GM20431 (cell line): ENCODE measurements around the gene SEMA6A.

Experiments used
- in situ Hi-C: fragments of 300-500 bp; cut with MseI, MboI; formaldehyde crosslinking; loops from one replicate; pipeline ENCODE4 v1.15.0; 2020; ENCODE audit warnings: low sequenced_read_pairs; ENCODE audit not compliant: unreplicated experiment

Gene SEMA6A, protein sequence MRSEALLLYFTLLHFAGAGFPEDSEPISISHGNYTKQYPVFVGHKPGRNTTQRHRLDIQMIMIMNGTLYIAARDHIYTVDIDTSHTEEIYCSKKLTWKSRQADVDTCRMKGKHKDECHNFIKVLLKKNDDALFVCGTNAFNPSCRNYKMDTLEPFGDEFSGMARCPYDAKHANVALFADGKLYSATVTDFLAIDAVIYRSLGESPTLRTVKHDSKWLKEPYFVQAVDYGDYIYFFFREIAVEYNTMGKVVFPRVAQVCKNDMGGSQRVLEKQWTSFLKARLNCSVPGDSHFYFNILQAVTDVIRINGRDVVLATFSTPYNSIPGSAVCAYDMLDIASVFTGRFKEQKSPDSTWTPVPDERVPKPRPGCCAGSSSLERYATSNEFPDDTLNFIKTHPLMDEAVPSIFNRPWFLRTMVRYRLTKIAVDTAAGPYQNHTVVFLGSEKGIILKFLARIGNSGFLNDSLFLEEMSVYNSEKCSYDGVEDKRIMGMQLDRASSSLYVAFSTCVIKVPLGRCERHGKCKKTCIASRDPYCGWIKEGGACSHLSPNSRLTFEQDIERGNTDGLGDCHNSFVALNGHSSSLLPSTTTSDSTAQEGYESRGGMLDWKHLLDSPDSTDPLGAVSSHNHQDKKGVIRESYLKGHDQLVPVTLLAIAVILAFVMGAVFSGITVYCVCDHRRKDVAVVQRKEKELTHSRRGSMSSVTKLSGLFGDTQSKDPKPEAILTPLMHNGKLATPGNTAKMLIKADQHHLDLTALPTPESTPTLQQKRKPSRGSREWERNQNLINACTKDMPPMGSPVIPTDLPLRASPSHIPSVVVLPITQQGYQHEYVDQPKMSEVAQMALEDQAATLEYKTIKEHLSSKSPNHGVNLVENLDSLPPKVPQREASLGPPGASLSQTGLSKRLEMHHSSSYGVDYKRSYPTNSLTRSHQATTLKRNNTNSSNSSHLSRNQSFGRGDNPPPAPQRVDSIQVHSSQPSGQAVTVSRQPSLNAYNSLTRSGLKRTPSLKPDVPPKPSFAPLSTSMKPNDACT

GRCh38 chr5:116574367-116575325 lies at the start of gene SEMA6A:
SEMA6A (minus strand) TSS chr5:116574823; CDS start chr5:116504944, 69,879 bp downstream.
- in situ Hi-C loops, result loop anchor here (25.0 kb wide), 3 partner anchors 188 to 437 kb away; no protein-coding TSS in a partner anchor

- in situ Hi-C loops, result no loop called here
Measured at GRCh38 chr5:116622375-116623050, 47.9 kb upstream of the SEMA6A start.

- in situ Hi-C loops, result no loop called here
Measured at GRCh38 chr5:116621599-116621998, 47.0 kb upstream of the SEMA6A start.

DNA sequence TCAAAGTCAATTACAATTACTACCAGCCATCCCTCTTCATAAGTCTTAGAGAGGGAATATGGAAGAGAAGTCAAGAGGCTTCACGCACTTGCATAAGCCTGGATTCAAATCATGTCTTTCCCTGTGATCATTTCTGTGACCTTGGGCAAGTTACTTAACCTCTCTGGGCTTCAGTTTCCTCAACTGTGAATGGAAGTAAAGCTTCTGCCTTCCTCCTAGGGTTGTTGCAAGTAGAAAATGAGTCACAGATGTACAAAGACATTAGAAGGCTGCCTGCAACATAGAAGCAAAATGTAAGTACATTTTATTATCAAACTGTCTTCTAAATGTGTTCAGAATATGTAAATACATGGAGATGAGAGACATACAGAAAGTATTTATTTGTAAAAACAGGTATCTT lies 42.3 kb upstream of the SEMA6A start:
- in situ Hi-C loops, result no loop called here

DNA sequence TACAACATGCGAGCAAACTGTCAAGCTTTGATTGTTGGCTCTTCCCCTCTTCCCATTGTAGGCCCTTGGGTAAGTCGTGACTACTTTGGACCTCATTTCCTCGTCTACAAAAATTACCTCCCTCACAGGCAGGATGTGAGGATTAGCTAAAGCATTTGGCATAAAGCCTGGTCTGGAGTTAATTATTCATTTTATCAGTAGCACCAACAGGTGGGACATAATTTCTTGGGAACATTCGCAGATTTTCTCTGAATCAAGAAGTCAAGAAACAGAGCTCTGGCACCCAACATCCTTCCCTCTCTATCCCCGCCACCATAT lies 39.9 kb upstream of the SEMA6A start:
- in situ Hi-C loops, result no loop called here

GRCh38 chr5:116613445-116613844 lies 38.8 kb upstream of the SEMA6A start:
- in situ Hi-C loops, result no loop called here

DNA sequence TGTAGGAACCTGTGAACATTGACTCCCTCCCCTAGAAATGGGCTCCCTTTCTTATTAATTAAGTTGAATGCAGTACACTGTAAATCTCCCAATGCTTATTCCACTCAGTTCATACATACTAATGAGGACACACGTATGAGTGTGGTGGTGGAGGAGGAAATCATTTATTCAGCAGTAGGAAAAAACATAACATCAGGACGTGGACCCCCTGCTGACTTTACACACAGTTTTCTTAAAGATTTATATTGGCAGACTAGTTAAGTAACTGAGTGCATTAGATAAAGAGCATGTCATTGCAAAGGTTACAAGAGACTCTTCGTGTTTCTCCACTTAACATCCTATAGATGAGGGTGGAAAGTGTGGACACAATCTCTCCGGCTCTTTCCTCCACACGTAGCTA lies 37.8 kb upstream of the SEMA6A start:
- in situ Hi-C loops, result no loop called here

GRCh38 chr5:116605310-116606070 lies 30.9 kb upstream of the SEMA6A start:
- in situ Hi-C loops, result no loop called here

- in situ Hi-C loops, result no loop called here
Measured at GRCh38 chr5:116604805-116605204, 30.2 kb upstream of the SEMA6A start.

GRCh38 chr5:116600876-116601275 lies 26.3 kb upstream of the SEMA6A start:
- in situ Hi-C loops, result no loop called here

- in situ Hi-C loops, result loop anchor here (25.0 kb wide), 1 partner anchor 163 kb away; no protein-coding TSS in a partner anchor
Measured at GRCh38 chr5:116598911-116599310, 24.3 kb upstream of the SEMA6A start.

- in situ Hi-C loops, result loop anchor here (25.0 kb wide), 1 partner anchor 167 kb away; no protein-coding TSS in a partner anchor
Measured at GRCh38 chr5:116595498-116595897, 20.9 kb upstream of the SEMA6A start.

DNA sequence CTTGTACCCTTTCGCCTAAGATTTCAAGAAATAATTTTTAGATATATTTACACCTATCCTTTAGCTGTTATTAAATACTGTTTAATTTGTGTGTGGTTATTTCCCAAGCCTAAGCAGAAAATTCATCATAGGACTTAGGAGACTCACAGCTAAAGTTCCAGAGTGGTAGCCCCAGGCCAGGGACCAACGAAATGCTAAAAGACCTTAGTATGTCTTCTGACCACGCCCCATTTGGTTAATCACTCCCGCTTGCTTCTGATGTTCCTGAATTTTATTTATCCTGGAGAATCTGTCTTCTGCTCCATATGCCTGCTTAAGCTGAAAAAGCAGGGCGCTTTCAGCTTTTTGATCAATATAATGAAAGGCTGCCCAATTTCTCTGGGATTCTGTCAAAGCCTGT lies 18.7 kb upstream of the SEMA6A start:
- in situ Hi-C loops, result loop anchor here (25.0 kb wide), 1 partner anchor 169 kb away; no protein-coding TSS in a partner anchor

- in situ Hi-C loops, result loop anchor here (25.0 kb wide), 1 partner anchor 177 kb away; no protein-coding TSS in a partner anchor
Measured at GRCh38 chr5:116585227-116585626, 10.6 kb upstream of the SEMA6A start.

DNA sequence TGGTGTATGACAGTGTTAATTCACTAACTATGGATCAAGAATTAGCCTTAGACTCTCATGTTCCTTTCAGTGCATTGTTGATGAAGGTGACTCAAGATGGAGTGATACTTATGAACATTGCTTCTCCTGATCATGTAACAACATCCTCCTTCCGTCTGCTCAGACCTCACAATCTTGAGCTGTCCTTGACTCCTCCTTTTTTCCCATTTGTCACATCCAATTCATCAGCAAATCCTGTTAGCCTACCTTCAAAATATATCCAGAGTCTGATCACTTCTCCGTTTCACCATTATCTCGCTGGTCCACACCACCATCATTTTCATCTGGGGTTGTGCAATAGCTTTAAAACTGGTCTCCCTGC lies 9.2 kb upstream of the SEMA6A start:
- in situ Hi-C loops, result loop anchor here (25.0 kb wide), 1 partner anchor 178 kb away; no protein-coding TSS in a partner anchor

GRCh38 chr5:116583085-116583861 lies 8.7 kb upstream of the SEMA6A start:
- in situ Hi-C loops, result loop anchor here (25.0 kb wide), 1 partner anchor 179 kb away; no protein-coding TSS in a partner anchor

GRCh38 chr5:116581910-116582309 lies 7.3 kb upstream of the SEMA6A start:
- in situ Hi-C loops, result loop anchor here (25.0 kb wide), 1 partner anchor 180 kb away; no protein-coding TSS in a partner anchor
